Fibroblast of lung (primary cell): ENCODE data around the gene SYMPK. TPM values are rescaled to one million over a fixed set of nuclear protein-coding genes. Genes with fewer than 3 reads are reported as not detected.

ENCODE experiments used
- DNase-seq, 2 donors: peaks; one replicate each; pipeline versions ENCODE4 v3.0.0 to v3.0.0-alpha.2; 2010; ENCODE audit warnings: low read depth in 2 of 2
- H2AFZ ChIP-seq: 2 replicates; pipeline ENCODE4 v1.5.1; 2012; ENCODE audit warnings: low read length, control low read depth, inconsistent platforms
- H3K27ac ChIP-seq: 2 replicates; pipeline ENCODE4 v1.5.1; 2011; ENCODE audit warnings: low read length, control low read depth; ENCODE audit not compliant: insufficient read depth
- H3K27me3 ChIP-seq: 2 replicates; pipeline ENCODE4 v1.5.1; 2011; ENCODE audit warnings: mild to moderate bottlenecking, low read length; ENCODE audit not compliant: control insufficient read depth, insufficient read depth
- H3K36me3 ChIP-seq: 2 replicates; pipeline ENCODE4 v1.5.1; 2011; ENCODE audit warnings: low read length; ENCODE audit not compliant: control insufficient read depth, insufficient read depth
- H3K4me1 ChIP-seq: 2 replicates; pipeline ENCODE4 v1.5.1; 2011; ENCODE audit warnings: low read length; ENCODE audit not compliant: control insufficient read depth, insufficient read depth; ENCODE audit errors: extremely low read depth
- H3K4me2 ChIP-seq: 2 replicates; pipeline ENCODE4 v1.5.1; 2011; ENCODE audit warnings: low read length, control low read depth; ENCODE audit not compliant: insufficient read depth; ENCODE audit errors: extremely low read depth
- H3K4me3 ChIP-seq, 4 experiments: fragments of 200-600 bp in 1 of 4; sonication (generic) in 1 of 4; replicated peaks in 1 of 4; 2 replicates each; pipeline ENCODE4 v1.5.1; 2011 to 2016; ENCODE audit warnings: low read length in 4 of 4, low read depth in 3 of 4, mild to moderate bottlenecking in 3 of 4, control low read depth in 2 of 4, inconsistent platforms in 1 of 4, mixed read lengths in 1 of 4; ENCODE audit not compliant: insufficient read depth in 1 of 4; ENCODE audit errors: control extremely low read depth in 1 of 4
- H3K79me2 ChIP-seq: 2 replicates; pipeline ENCODE4 v1.5.1; 2012; ENCODE audit warnings: mild to moderate bottlenecking, low read length, inconsistent platforms; ENCODE audit not compliant: control insufficient read depth, insufficient read depth
- H3K9ac ChIP-seq: 2 replicates; pipeline ENCODE4 v1.5.1; 2011; ENCODE audit warnings: mild to moderate bottlenecking, low read length, control low read depth; ENCODE audit not compliant: insufficient read depth
- H3K9me3 ChIP-seq: 2 replicates; pipeline ENCODE4 v1.5.1; 2012; ENCODE audit warnings: low read depth, low read length; ENCODE audit not compliant: control insufficient read depth, insufficient read depth
- H4K20me1 ChIP-seq: 2 replicates; pipeline ENCODE4 v1.5.1; 2011; ENCODE audit warnings: low read length; ENCODE audit not compliant: control insufficient read depth, insufficient read depth; ENCODE audit errors: extremely low read depth
- CTCF ChIP-seq, 2 donors: IDR thresholded peaks in 1 of 2; conservative IDR thresholded peaks in 1 of 2; 1 replicate in 1 of 2; 2 replicates in 1 of 2; pipeline ENCODE4 v1.5.1; 2011 to 2012; ENCODE audit warnings: low read length in 2 of 2, control low read depth in 1 of 2, inconsistent platforms in 1 of 2, low read depth in 1 of 2, mild to moderate bottlenecking in 1 of 2
- EZH2 ChIP-seq: IDR thresholded peaks from 2 replicates; pipeline ENCODE4 v1.5.1; 2012; ENCODE audit warnings: low read length, control low read depth, mild to moderate bottlenecking; ENCODE audit errors: missing control alignments
- polyA plus RNA-seq, 2 donors: library from polyadenylated mRNA; depleted of rRNA in 1 of 2; stranded (reverse) in 1 of 2; unstranded in 1 of 2; fragments of >200 nt; gene quantifications; 2 replicates each; pipeline ENCODE4 v1.2.1, GENCODE V29; 2011 to 2012; ENCODE audit warnings: missing spikeins in 1 of 2
- total RNA-seq: library from RNA; depleted of rRNA; stranded (reverse); fragments of >200 nt; gene quantifications from 2 replicates; pipeline ENCODE4 v1.2.1, GENCODE V29; 2014

SYMPK gene
- total and polyA plus RNA-seq, 2 donors (not counting 1 experiment from before 2014, with no cell fraction given): 32.2 to 48.2 TPM

- TF ChIP-seq EZH2: no peak
- TF ChIP-seq CTCF (conservative IDR thresholded peaks at IDR 0.05 in 1 of 2, IDR thresholded peaks at IDR 0.05 in 1 of 2; ENCODE audit: low read depth in 1 of 2, low read length in 2 of 2): no peak
- peaks cover 16% of the 10 kb centered on the region for H3K79me2 ChIP-seq
- no peak overlapping the region for H3K4me3 ChIP-seq
- H2AFZ ChIP-seq: no peak overlapping the region
- no peak overlapping the region for H3K4me2 ChIP-seq
- H4K20me1 ChIP-seq: no peaks in the 10 kb centered on the region
- no peak for DNase-seq
- H3K27ac ChIP-seq: no peak overlapping the region
- no peaks in the 10 kb centered on the region for H3K9me3 ChIP-seq
- H3K4me1 ChIP-seq: no peaks in the 10 kb centered on the region
- H3K9ac ChIP-seq: no peak overlapping the region
- no peaks in the 10 kb centered on the region for H3K27me3 ChIP-seq
- peaks cover 32% of the 10 kb centered on the region for H3K36me3 ChIP-seq
These were observed 8.7 kb downstream of the SYMPK start for GRCh38 chr19:45854167-45854778.

GRCh38 chr19:45852983-45853382 is 10.0 kb downstream of the SYMPK start:
- H3K4me2 ChIP-seq: no peak overlapping the region
- no peak overlapping the region for H3K27ac ChIP-seq
- peaks cover 10% of the 10 kb centered on the region for H3K79me2 ChIP-seq
- no peak overlapping the region for H3K9ac ChIP-seq
- no peaks in the 10 kb centered on the region for H4K20me1 ChIP-seq
- DNase-seq: peak in 1 of 2 donors; percentile 10
- H3K4me1 ChIP-seq: no peaks in the 10 kb centered on the region
- peaks cover 36% of the 10 kb centered on the region for H3K36me3 ChIP-seq
- no peaks in the 10 kb centered on the region for H3K27me3 ChIP-seq
- H3K4me3 ChIP-seq: no peak overlapping the region
- TF ChIP-seq CTCF (conservative IDR thresholded peaks at IDR 0.05 in 1 of 2, IDR thresholded peaks at IDR 0.05 in 1 of 2; ENCODE audit: low read depth in 1 of 2, low read length in 2 of 2): no peak
- no peak for TF ChIP-seq EZH2
- no peaks in the 10 kb centered on the region for H3K9me3 ChIP-seq
- no peak overlapping the region for H2AFZ ChIP-seq

GRCh38 chr19:45852145-45852750 is 10.7 kb downstream of the SYMPK start:
- Histone ChIP-seq H2AFZ (no peak overlapping the region), H3K4me2 (no peak overlapping the region), H3K4me1 (no peaks in the 10 kb centered on the region), H3K9me3 (no peaks in the 10 kb centered on the region), H4K20me1 (no peaks in the 10 kb centered on the region), H3K9ac (no peak overlapping the region), H3K36me3 (peaks cover 42% of the 10 kb centered on the region), H3K27me3 (no peaks in the 10 kb centered on the region), H3K79me2 (peaks cover 9% of the 10 kb centered on the region), H3K4me3 (no peak overlapping the region), H3K27ac (no peak overlapping the region)
- TF ChIP-seq CTCF (conservative IDR thresholded peaks at IDR 0.05 in 1 of 2, IDR thresholded peaks at IDR 0.05 in 1 of 2; ENCODE audit: low read depth in 1 of 2, low read length in 2 of 2) (no peak), EZH2 (no peak)
- DNase-seq: peak in 1 of 2 donors; percentile 40
